Stimulated activated CD8-positive, alpha-beta memory T cell treated with anti-CD3 and anti-CD28 coated beads, Interleukin-12 subunit alpha, Interleukin-12 subunit beta, amount 100 ng/mL, for 4 hours (primary cell): ENCODE results near the gene AKAP13.
"Not testable (repeated sequence)": the region's sequence is repeated elsewhere in the genome, so short reads cannot be mapped to it uniquely, and the experiment has no call there.

Experiments
- DNase-seq: peaks from one replicate; pipeline ENCODE4 v3.0.0-alpha.2; 2020; ENCODE audit warnings: low read depth

AKAP13 gene

GRCh38 chr15:85564686-85565085 lies 184.3 kb downstream of the AKAP13 start:
- no peak for DNase-seq

DNA sequence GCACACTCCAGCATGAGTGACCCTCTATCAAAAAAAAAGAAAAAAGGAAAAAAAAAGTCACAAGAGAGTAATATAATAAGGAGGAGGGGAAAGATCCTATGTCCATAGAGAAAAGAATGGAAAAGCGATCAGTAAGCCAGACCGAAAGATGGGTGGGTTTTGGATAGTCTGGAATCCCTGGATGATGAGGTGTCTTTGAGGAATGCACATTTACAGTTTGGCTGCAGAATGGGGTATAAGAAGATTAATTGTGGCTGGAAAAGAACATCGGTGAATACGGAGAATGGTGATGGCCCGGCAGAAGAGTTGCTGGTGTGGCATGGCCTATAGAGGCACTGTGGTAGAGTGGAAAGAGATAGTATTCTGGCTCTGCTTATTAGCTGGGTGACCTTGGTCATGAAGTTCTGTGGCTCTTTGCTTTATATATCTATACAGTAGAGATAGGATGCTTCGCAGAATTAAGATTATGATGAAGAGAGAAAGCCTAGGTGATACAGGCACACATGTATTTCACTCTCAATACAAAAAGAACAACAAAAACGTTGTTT lies 187.9 kb downstream of the AKAP13 start:
- no peak for DNase-seq

GRCh38 chr15:85570336-85570735 lies 189.9 kb downstream of the AKAP13 start:
- DNase-seq = no peak

DNA sequence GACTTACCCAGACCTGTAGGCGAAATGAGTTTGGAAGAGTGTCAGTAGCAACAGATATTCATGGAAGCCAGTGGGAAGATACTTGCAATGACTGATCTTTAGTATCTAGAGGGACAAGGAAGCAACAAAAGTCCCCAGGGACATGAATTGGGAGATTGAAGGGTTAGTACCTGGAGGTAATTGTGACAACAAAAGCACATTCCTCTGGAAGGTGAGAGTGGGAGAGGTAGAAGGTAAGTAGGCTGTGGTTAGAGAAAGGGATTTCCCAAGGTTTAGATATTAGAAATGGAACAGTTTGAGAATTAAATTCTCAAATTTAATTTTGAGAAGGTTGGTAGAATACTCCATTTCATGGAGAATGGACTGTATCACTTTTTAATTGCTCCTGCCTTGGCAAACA lies 191.4 kb downstream of the AKAP13 start:
- DNase-seq = no peak

DNA sequence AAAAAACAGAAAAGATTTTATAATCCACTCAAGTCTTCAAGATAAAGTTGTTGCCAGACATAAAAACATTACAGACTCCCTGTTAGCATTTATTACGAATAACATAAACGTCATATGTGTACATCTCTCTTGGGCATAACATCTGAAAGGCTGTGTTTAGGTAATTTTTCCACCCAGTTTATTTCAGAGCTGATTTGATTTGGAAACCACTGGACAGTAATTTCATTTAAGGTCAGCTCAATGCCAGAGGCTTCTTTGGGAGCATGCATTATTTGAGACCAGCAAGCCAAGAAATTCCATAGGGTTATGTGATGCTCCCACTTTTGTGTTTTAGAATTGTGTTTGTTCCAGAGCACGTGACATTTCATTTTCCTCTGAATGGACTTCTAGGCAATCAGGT lies 196.0 kb downstream of the AKAP13 start:
- DNase-seq = no peak

DNA sequence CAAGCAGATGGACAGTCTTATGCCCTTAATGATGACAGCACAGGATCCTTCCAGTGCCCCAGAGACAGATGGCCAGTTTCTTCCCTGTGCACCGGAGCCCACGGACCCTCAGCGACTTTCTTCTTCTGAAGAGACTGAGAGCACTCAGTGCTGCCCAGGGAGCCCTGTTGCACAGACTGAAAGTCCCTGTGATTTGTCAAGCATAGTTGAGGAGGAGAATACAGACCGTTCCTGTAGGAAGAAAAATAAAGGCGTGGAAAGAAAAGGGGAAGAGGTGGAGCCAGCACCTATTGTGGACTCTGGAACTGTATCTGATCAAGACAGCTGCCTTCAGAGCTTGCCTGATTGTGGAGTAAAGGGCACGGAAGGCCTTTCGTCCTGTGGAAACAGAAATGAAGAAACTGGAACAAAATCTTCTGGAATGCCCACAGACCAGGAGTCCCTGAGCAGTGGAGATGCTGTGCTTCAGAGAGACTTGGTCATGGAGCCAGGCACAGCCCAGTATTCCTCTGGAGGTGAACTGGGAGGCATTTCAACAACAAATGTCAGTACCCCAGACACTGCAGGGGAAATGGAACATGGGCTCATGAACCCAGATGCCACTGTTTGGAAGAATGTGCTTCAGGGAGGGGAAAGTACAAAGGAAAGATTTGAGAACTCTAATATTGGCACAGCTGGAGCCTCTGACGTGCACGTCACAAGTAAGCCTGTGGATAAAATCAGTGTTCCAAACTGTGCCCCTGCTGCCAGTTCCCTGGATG lies 198.7 kb downstream of the AKAP13 start:
- no peak for DNase-seq

- no peak for DNase-seq
Observed at GRCh38 chr15:85579957-85580694, 199.7 kb downstream of the AKAP13 start.

GRCh38 chr15:85580879-85581278 lies 200.5 kb downstream of the AKAP13 start:
- peak; percentile 32 for DNase-seq

DNA sequence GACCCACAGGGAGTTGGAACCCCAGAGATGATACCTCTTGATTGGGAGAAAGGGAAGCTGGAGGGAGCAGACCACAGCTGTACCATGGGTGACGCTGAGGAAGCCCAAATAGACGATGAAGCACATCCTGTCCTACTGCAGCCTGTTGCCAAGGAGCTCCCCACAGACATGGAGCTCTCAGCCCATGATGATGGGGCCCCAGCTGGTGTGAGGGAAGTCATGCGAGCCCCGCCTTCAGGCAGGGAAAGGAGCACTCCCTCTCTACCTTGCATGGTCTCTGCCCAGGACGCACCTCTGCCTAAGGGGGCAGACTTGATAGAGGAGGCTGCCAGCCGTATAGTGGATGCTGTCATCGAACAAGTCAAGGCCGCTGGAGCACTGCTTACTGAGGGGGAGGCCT lies 201.1 kb downstream of the AKAP13 start:
- no peak for DNase-seq

DNA sequence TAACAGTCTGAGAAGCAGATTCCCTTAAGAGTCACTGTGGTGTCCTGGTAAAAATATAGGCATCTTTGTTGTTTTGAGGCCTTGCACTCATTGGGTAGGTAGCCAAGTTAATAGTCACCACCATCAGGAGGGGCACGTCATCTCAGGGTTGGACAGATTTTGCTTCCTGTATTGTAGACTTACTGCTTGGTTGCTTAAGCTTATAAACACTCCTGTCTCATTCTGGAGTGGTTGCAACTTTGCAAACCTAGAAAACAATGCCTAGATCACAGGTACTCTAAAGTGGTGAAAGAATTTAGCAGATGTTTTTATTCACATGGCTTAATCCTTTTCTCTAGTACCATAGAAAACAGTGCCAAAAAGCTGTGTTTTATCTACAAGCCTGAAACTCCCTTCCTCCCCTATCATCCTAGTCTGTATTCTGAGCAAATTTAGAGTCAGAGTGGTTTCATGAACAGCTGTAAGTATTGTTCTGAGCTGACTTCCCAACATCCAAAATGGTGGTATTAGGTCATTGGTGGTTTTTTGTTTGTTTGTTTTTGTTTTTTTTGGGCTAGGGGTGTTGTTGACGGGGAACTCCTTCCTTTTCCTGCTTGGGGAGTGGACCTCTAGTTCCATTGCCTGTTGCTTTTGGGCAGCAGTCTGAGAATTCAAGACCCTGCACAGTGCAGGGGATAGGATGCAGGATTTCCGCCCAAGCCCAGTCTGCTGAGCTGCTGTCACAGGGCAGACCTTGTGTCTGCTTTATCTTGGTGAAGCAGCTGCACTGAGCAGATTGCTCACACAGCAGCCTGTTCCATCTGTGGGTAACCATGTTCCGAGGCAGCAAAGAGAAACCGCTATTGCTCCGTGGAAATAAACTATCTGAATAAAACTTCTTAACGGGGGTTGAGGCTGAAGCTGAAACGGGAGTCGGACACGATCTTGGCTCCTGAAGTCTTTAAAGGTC lies 202.0 kb downstream of the AKAP13 start:
- DNase-seq = peak; percentile 42

DNA sequence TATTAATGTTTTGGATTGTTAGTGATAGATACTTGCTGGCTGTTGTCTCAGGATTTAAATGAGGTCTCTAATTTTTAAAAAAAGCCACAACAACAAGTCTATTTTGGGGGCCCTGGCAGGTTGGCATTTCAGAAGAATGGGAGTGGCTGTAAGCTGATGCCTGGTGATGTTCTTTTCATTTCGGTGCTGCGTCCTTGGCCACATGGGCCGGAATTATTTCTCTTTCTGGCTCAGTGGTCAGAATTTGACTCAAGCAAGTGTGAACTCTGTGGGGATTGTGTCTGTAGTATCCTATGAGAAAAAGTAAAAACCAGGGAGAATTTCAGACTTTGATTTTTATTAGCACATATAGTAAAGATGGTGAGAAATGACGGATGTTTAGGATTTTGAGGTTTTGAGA lies 203.0 kb downstream of the AKAP13 start:
- no peak for DNase-seq

DNA sequence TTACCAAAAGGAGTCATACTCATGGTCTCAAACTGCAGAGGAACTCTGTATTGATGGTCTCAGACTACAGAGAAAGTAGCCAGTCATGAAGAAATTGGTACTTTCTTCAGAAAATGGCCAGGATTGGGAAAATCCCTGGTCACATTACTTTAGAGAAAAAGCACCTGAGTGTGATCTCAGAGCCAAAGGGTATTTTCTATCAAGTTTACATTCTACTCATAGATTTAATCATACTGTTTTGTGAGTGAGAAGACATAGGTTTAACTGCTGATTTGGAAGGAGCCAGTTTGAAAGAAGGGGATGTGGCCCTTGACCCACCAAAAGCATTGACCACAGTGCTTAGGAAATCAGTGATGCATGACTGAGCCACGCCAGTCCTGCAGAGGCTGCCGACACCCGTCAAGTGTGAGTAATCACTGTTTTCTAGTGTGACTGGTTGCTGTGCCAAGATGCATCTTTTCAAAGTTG lies 203.6 kb downstream of the AKAP13 start:
- DNase-seq = no peak

DNA sequence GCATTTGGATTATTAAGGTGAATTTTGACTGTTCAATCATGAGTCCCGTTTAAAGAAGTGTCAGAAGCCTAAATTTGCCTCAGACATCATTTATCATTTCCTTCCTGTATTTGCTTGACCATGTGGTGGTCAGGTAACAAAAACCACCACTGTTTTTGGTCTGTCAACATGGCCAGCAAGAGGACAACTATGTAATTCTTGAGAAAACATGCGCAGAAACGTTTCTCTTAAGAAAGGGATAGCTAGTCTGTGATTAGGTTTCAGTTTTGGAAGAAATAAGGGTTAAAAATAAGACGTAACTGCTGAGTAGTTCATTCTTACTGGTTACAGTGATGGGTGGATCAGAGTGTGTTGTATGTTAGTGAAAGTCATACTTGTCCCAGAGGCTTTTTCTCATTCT lies 204.5 kb downstream of the AKAP13 start:
- DNase-seq = no peak

- not testable (repeated sequence) for DNase-seq
Observed at GRCh38 chr15:85586196-85586595, 205.8 kb downstream of the AKAP13 start.

DNA sequence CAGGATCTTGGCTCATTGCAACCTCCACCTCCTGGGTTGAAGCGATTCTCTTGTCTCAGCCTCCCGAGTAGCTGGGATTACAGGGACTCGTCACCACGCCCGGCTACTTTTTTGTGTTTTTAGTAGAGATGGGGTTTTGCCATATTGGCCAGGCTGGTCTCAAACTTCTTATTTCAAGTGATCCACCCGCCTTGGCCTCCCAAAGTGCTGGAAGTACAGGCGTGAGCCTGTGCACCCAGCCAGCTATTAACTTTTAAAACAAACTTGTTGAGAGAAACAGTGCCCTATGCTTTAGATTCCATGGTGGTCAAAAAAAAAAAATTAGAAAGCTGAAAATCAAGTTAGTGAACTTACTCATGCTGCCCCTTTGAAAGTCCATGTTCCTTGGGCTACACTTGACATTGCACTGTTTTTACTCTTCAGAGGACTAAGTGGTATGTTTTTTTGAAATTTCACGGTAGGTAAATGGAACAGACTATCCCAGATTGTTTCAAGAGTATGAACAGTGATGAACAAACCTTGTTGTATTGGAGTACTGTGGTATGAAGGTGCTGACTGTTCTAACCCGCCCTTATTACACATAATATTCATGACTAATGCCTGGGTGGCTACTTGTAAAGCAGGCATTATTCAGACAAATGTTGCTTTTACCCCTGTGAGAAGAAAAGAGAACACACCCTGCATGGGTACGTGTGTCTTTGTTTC lies 207.5 kb downstream of the AKAP13 start:
- no peak for DNase-seq

- DNase-seq = no peak
Observed at GRCh38 chr15:85588677-85589076, 208.3 kb downstream of the AKAP13 start.

- no peak for DNase-seq
Observed at GRCh38 chr15:85589851-85590250, 209.4 kb downstream of the AKAP13 start.

- no peak for DNase-seq
Observed at GRCh38 chr15:85591622-85592021, 211.2 kb downstream of the AKAP13 start.

GRCh38 chr15:85592148-85592547 lies 211.7 kb downstream of the AKAP13 start:
- DNase-seq = no peak

DNA sequence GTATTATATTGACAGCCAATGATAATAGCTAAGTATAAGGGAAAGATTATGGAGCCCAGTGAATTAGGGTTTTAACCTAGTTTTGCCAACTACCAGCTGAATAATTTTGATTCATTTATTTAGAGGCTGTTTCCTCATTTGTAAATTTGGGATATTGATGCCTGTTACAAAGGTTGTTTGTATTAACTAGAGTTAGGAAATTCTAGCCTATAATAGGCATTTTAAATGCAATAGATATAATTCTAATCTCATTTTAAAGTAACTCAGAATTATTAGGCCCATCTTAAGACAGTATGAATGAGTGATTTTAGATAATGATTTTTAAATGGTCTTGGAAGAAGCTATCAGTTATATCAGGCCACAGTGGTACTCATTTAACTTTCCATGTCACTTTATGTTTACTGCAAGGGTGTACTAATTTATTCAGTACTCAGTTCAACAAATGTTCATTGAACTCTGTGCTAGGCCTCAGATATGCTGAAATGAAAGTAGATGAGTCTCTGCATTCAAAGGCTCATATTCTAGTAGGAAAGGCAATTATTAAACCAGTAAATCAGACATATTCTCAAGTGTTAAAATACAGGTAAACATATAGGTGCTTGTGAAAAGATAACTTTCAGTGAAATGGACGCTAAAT lies 213.5 kb downstream of the AKAP13 start:
- DNase-seq = no peak
